ENCODE results near the gene HUNK.

DNA sequence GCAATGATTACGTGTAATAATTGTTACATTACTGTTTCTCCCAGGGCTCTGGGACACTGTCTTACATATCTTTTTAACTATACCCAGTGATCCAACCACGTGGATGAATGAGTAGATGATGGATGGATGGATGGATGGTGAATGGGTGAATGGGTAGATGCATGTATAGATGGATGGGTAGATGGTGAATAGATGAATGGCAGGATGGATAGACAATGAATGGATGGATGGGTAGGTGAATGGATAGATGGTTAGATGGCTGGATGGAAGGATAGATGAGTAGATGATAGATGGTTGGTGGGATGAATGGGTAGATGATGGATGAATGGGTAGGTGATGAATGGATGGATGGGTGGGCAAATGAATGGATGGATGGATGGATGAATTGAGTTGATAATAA, 135.9 kb downstream of the HUNK start:
- TF ChIP-seq CTCF (IDR thresholded peaks at IDR 0.05; ENCODE audit: poor library complexity) (no peak), EZH2 (IDR thresholded peaks at IDR 0.05; ENCODE audit: borderline replicate concordance) (no peak), EZH2phosphoT487 (IDR thresholded peaks at IDR 0.05; ENCODE audit: low read depth, severe bottlenecking, unreplicated experiment) (no peak)
